ENCODE measurements around the gene GALNT8. TPM values are rescaled to one million over a fixed set of nuclear protein-coding genes. Genes with fewer than 3 reads are reported as not detected.

The GALNT8 gene
- total and polyA plus RNA-seq, 2 experiments from 2014 or later: 3.8 to 7.7 TPM

DNA sequence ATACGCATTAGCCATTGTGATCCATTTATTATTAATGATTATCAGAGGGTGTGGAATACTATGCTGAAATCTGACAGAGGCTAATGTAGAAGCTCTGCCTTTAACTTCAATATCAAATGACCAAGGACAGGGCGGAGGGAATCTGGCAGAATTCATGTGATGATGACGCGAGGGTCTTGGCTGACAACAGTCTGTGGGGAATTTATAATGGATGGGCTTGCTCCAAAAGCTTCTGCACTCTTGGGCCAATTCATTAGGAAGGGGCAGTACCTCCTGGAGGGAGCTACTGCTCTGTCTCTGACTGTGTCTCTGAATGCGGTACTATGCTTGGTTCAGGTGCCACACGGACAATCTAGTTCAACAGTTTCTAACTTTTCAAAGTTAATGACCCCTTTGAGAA is 46.2 kb downstream of the GALNT8 start (continued):
- TF ChIP-seq, protein P1, sequence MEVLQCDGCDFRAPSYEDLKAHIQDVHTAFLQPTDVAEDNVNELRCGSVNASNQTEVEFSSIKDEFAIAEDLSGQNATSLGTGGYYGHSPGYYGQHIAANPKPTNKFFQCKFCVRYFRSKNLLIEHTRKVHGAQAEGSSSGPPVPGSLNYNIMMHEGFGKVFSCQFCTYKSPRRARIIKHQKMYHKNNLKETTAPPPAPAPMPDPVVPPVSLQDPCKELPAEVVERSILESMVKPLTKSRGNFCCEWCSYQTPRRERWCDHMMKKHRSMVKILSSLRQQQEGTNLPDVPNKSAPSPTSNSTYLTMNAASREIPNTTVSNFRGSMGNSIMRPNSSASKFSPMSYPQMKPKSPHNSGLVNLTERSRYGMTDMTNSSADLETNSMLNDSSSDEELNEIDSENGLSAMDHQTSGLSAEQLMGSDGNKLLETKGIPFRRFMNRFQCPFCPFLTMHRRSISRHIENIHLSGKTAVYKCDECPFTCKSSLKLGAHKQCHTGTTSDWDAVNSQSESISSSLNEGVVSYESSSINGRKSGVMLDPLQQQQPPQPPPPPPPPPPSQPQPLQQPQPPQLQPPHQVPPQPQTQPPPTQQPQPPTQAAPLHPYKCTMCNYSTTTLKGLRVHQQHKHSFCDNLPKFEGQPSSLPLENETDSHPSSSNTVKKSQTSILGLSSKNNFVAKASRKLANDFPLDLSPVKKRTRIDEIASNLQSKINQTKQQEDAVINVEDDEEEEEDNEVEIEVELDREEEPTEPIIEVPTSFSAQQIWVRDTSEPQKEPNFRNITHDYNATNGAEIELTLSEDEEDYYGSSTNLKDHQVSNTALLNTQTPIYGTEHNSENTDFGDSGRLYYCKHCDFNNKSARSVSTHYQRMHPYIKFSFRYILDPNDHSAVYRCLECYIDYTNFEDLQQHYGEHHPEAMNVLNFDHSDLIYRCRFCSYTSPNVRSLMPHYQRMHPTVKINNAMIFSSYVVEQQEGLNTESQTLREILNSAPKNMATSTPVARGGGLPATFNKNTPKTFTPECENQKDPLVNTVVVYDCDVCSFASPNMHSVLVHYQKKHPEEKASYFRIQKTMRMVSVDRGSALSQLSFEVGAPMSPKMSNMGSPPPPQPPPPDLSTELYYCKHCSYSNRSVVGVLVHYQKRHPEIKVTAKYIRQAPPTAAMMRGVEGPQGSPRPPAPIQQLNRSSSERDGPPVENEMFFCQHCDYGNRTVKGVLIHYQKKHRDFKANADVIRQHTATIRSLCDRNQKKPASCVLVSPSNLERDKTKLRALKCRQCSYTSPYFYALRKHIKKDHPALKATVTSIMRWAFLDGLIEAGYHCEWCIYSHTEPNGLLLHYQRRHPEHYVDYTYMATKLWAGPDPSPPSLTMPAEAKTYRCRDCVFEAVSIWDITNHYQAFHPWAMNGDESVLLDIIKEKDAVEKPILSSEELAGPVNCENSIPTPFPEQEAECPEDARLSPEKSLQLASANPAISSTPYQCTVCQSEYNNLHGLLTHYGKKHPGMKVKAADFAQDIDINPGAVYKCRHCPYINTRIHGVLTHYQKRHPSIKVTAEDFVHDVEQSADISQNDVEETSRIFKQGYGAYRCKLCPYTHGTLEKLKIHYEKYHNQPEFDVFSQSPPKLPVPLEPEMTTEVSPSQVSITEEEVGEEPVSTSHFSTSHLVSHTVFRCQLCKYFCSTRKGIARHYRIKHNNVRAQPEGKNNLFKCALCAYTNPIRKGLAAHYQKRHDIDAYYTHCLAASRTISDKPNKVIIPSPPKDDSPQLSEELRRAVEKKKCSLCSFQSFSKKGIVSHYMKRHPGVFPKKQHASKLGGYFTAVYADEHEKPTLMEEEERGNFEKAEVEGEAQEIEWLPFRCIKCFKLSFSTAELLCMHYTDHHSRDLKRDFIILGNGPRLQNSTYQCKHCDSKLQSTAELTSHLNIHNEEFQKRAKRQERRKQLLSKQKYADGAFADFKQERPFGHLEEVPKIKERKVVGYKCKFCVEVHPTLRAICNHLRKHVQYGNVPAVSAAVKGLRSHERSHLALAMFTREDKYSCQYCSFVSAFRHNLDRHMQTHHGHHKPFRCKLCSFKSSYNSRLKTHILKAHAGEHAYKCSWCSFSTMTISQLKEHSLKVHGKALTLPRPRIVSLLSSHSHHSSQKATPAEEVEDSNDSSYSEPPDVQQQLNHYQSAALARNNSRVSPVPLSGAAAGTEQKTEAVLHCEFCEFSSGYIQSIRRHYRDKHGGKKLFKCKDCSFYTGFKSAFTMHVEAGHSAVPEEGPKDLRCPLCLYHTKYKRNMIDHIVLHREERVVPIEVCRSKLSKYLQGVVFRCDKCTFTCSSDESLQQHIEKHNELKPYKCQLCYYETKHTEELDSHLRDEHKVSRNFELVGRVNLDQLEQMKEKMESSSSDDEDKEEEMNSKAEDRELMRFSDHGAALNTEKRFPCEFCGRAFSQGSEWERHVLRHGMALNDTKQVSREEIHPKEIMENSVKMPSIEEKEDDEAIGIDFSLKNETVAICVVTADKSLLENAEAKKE (CRISPR knock-in tag; IDR thresholded peaks at IDR 0.05): no peak
- TF ChIP-seq ZNF331 (CRISPR knock-in tag; IDR thresholded peaks at IDR 0.05; ENCODE audit: low read depth) (no peak), NANOG (IDR thresholded peaks at IDR 0.05; ENCODE audit: borderline replicate concordance) (no peak), ZNF114 (CRISPR knock-in tag; IDR thresholded peaks at IDR 0.05) (no peak), EZH2phosphoT487 (IDR thresholded peaks at IDR 0.05; ENCODE audit: unreplicated experiment) (no peak), POLR2AphosphoS5 (IDR thresholded peaks at IDR 0.05; ENCODE audit: low read depth) (no peak)

DNA sequence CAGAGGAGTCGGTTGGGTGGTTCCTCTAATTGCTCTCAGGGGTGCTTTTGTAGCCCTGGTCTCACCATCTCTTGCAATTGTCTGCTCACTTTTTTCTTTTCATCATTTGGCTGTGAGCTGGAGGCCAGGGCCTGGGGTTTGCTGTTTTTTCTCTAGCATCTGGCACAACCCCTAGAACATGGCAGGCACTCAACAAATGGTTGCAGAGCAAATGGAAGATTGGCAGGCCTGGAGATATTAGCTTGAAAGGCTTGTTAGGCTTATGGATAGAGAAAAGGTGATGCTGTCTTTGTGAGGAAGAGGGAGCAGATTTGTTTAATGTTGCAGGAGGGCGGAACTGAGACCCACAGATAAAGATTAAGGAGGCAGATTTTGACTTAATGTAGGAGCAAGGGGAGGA is 47.0 kb downstream of the GALNT8 start:
- H3K4me2 ChIP-seq: no peak overlapping the region
- no peak for DNase-seq (ENCODE audit: low spot score)
- H4K20me1 ChIP-seq (replicated peaks; ENCODE audit: insufficient read depth): no peaks in the 10 kb centered on the region
- H3K4me1 Mint-ChIP-seq: peaks cover 11% of the 10 kb centered on the region
- H3K9me2 ChIP-seq (ENCODE audit: insufficient read depth): no peaks in the 10 kb centered on the region
- no peak overlapping the region for H2AFZ ChIP-seq
- peaks cover 3% of the 10 kb centered on the region for H3K27me3 Mint-ChIP-seq (ENCODE audit: insufficient read depth, low read depth, poor library complexity)
- no peaks in the 10 kb centered on the region for H3K9me3 Mint-ChIP-seq
- no peaks in the 10 kb centered on the region for H3K36me3 ChIP-seq (ENCODE audit: insufficient read depth)
- no peaks in the 10 kb centered on the region for H3F3A ChIP-seq (replicated peaks; ENCODE audit: low read depth)
- H3K27ac Mint-ChIP-seq: no peak overlapping the region
- peaks cover 7% of the 10 kb centered on the region; the same call in 1 of the 2 replicates for H3K4me1 ChIP-seq (ENCODE audit: insufficient read depth)
- H3K4me3 ChIP-seq: no peak overlapping the region
- H3K79me2 ChIP-seq (replicated peaks; ENCODE audit: insufficient read depth): no peaks in the 10 kb centered on the region
- ATAC-seq: no peak
- no peak overlapping the region for H3K27ac ChIP-seq (ENCODE audit: low read depth)
- no peaks in the 10 kb centered on the region for H3K27me3 ChIP-seq (ENCODE audit: insufficient read depth)
- H3K4me3 Mint-ChIP-seq: no peak overlapping the region
- peaks cover 3% of the 10 kb centered on the region; the same call in 1 of the 3 replicates for H3K36me3 Mint-ChIP-seq (ENCODE audit: low read depth)
- TF ChIP-seq POLR2AphosphoS5 (IDR thresholded peaks at IDR 0.05; ENCODE audit: low read depth): no peak
- TF ChIP-seq NANOG (IDR thresholded peaks at IDR 0.05; ENCODE audit: borderline replicate concordance): no peak
- TF ChIP-seq EZH2 (IDR thresholded peaks at IDR 0.05; ENCODE audit: low read depth, unreplicated experiment): no peak
- TF ChIP-seq ZNF114 (CRISPR knock-in tag; IDR thresholded peaks at IDR 0.05): no peak
- TF ChIP-seq JUNB (IDR thresholded peaks at IDR 0.05; ENCODE audit: unreplicated experiment): no peak
- TF ChIP-seq, protein P1 (CRISPR knock-in tag; IDR thresholded peaks at IDR 0.05): no peak
- TF ChIP-seq ZNF331 (CRISPR knock-in tag; IDR thresholded peaks at IDR 0.05; ENCODE audit: low read depth): no peak
